ENCODE data around the gene EGFL8.
"Not testable (repeated sequence)": the region's sequence is repeated elsewhere in the genome, so short reads cannot be mapped to it uniquely, and the experiment has no call there.

Gene EGFL8

GRCh38 chr6:32198345-32198696 lies 33.9 kb downstream of the EGFL8 start:
- DNase-seq: no peak

- no peak for DNase-seq
Observed at GRCh38 chr6:32198866-32199265, 34.5 kb downstream of the EGFL8 start.

GRCh38 chr6:32200711-32201475 lies 36.5 kb downstream of the EGFL8 start:
- no peak for DNase-seq

- DNase-seq: no peak
Observed at GRCh38 chr6:32202186-32202585, 37.8 kb downstream of the EGFL8 start.

GRCh38 chr6:32203426-32204267 lies 39.3 kb downstream of the EGFL8 start:
- DNase-seq: no peak

GRCh38 chr6:32204268-32204715 lies 39.9 kb downstream of the EGFL8 start:
- DNase-seq: no peak

GRCh38 chr6:32208996-32209395 lies 44.6 kb downstream of the EGFL8 start:
- no peak for DNase-seq

- DNase-seq: no peak
Observed at GRCh38 chr6:32210191-32210601, 45.8 kb downstream of the EGFL8 start.

GRCh38 chr6:32211432-32211831 lies 47.0 kb downstream of the EGFL8 start:
- not testable (repeated sequence) for DNase-seq

GRCh38 chr6:32212076-32212760 lies 47.8 kb downstream of the EGFL8 start:
- DNase-seq: no peak

GRCh38 chr6:32213649-32214048 lies 49.3 kb downstream of the EGFL8 start:
- no peak for DNase-seq

- DNase-seq: no peak
Observed at GRCh38 chr6:32214126-32214525, 49.7 kb downstream of the EGFL8 start.

GRCh38 chr6:32215617-32216016 lies 51.2 kb downstream of the EGFL8 start:
- no peak for DNase-seq

- DNase-seq: no peak
Observed at GRCh38 chr6:32216285-32216684, 51.9 kb downstream of the EGFL8 start.

- DNase-seq: no peak
Observed at GRCh38 chr6:32216998-32217397, 52.6 kb downstream of the EGFL8 start.
